AG08395 (cell line): ENCODE results near the gene CLN5.
"Not testable (repeated sequence)": the region's sequence is repeated elsewhere in the genome, so short reads cannot be mapped to it uniquely, and the experiment has no call there.

Experiments
- DNase-seq: peaks from one replicate; pipeline ENCODE4 v3.0.0; 2012; ENCODE audit warnings: mixed read lengths, low spot score

CLN5 gene

DNA sequence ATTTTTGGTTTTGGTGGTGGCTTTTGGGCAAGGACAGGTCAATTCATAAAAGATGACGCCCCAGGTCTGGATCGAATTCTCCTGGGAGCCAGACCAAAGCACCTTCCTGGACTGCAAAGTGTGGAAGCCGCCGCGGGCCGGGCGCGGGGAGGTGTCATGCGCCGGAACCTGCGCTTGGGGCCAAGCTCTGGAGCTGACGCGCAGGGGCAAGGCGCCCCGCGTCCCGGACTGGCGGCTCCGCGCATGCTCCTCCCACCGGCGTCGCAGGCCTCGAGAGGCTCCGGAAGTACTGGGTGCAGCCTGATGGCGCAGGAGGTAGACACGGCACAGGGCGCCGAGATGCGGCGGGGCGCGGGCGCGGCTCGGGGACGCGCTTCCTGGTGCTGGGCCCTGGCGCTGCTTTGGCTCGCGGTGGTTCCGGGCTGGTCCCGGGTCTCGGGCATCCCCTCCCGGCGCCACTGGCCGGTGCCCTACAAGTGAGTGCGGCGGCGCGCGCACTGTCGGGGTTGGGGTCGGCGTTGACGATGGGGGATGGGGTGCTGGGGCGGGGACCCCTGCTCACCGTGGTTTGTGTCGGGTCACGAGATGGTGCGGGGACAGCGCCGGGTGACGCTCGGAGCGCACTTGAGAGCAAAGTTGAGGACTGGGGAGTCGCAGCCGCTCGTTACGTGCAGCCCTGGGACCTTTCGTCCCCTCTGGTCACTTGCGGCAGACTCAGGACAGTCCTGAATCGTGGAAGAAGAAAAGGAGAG lies at the start of gene CLN5:
Gene CLN5, plus strand, starts transcription at position 286 of the 752 bp plus-strand sequence. Its CDS starts 18 bp downstream, at position 304.
- DNase-seq = peak; percentile 97

DNA sequence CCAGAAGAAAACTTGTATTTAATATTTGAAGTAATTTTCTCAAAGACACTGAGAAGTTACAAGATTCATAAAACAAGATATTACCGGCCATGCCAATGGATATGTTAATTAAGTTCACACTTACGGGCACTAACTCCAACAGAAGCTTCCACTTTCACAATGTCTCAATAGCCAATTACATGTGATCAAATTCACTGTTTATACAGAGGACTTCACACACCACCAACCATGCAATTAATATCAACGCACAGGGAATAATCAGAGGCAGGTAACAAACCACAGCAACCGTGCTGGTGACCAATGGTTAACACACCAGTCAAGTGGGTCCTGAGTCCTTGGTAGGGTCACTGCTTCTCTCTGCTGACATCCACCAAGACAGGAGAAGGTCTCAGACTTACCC lies 49.5 kb upstream of the CLN5 start:
- no peak for DNase-seq

DNA sequence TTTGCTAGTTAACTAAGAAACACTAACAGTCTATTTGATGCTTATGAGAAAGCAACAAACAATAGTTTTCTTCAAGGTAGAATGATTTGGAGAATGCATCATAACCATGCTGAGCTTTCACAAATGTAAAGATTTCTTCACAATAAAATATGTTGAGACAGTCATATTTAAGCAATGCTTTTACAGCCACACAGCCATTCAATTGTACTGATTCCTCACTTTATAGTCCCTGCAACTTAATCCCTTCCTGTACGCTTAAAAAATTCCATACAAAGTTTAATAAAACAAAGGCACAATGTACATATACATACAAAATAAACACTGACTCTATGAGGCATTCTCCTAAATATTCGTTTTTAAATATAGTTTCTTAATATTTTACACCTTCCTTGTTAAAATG lies 48.2 kb upstream of the CLN5 start:
- DNase-seq = no peak

DNA sequence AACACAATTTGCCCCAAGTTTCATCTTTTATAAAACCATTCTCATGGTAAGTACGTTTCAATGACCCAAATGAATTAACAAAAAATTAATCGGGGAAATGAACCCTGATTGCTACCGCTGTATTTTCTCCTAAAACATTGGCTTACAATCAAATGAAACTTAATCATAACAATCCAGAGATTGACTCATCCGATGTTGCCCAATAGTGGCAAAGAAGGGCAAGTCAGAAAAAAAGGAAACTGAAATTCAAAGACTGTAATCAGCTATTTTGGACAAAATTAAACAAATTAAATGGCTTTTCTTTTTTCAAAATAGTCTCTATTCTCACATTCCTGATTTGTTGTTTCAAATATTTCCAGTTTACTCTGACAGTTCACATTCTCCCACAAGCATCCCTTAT lies 47.4 kb upstream of the CLN5 start:
- DNase-seq = peak; percentile 66

DNA sequence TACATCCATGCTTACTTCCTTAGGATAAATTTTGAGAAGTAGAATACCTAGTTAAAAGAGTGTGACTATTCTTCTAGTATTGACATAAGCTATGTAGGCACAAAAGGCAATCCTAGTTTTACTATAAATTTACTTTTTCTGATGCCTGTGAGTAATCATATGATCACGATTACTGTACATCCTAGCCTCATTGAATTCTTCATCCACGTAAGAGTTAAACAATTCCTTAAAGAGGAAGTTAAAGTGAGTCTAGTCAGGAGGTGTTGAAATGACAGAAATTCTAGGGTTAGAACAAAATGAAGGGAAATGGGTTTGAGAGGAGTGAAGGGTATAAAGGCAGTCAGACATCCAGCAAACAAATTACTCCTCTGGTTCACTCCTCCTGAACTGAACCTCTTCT lies 43.7 kb upstream of the CLN5 start, which contains the start of gene ACOD1:
Gene ACOD1, plus strand, starts transcription at position 363 of the 400 bp plus-strand sequence. CDS start 48 bp downstream, outside the sequence.
- no peak for DNase-seq

DNA sequence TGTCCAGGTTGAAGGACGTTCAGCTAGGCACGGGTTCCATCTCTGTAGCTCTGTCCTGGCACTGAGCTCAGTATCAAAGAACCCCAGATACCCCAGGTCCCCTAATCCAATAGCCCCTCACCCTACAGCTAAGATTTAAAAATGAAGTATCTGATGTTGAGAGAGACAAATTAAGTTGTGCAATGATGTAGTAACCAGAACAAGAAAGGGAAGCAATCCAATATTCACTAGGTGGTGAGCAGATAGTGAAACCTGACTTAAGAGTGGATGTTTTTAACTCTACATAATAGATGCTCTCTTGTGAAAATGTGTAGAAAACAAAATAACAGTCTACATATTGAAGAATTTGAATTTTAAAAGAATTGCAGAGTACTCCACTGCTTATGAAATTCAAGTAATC lies 41.8 kb upstream of the CLN5 start:
- no peak for DNase-seq

DNA sequence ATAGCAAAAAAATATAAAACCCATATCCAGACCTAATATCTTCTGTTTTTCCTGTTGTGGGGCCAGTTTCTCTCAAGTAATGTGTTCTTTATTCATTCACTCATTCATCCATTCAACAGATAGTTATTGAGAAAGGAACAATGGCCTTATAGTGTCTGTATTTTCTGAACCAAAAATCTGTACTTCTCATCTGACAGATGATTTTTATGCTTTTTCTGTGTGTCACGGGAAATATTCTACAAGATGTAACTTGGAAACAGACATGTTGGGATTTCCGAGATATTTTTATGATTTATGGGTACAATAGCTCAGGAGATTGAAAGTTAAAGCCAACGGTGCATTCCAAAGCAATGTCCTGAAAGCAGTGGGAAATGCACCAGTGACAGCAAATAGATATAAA lies 37.9 kb upstream of the CLN5 start:
- DNase-seq = no peak

DNA sequence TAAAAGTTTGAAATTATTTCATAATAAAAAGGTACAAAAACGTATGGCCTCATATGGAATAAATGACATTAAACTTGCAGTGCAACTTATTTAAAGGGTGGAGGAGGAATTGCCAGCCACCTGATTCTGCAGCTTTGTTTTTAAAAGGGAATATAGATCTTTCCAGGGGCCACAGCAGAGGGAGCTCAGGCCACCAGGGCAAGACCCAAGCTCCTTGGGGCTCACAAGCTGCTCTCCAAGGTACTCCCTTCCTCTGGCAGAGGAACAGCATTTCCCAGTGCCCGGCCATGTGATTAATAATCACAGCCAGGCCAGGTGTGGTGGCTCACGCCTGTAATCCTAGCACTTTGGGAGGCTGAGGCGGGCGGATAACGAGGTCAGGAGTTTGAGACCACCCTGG lies 37.3 kb upstream of the CLN5 start:
- no peak for DNase-seq

DNA sequence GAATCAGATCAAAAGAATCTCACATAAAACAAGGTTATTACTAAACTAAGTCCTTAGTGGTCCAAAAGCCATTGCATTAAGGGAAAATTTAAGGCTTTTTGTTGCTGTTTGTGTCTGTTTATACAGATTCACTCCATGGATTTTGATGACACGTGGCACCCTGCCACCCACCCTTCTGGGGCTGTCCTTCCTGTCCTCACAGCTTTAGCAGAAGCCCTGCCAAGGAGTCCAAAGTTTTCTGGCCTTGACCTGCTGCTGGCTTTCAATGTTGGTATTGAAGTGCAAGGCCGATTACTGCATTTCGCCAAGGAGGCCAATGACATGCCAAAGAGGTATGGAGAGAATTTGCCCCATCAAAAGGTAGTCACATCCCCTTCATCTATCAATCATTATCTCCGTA lies 36.7 kb upstream of the CLN5 start:
- DNase-seq = no peak

DNA sequence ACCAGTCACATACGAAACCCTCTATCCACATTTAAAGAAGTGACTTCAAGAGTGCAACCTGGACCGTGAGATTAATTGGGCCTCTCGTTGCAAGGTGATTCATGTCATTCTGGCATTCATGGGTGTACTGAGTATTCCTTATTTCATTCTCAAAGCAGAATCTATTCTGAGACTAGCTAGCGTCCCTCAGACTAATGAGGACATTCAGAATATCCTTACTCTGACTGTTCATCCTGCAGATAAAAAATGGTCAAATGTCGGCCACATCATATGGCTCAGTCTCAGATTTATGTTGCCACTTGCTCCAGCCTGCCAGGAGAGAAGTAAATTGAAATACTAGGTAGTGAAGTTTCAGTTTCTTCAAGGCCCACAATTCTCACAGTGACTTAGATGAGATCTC lies 36.2 kb upstream of the CLN5 start:
- DNase-seq = no peak

DNA sequence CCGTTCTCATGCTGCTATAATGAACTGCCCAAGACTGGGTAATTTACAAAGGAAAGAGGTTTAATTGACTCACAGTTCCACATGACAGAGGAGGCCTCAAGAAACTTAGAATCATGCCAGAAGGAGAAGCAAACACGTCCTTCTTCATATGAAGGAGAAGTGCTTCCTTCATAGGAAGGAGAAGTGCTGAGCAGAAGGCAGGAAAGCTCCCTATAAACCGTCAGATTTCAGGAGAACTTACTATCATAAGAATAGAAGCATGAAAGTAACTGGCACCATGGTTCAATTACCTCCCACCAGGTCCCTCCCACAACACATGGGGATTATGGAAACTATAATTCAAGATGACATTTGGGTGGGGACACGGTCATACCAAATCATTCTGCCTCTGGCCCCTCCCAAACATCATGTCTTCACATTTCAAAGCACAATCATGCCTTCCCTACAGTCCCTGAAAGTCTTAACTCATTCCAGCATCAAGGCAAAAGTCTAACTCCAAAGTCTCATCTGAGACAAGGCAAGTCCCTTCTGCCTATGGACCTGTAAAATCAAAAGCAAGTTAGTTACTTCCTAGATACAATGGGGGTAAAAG lies 32.9 kb upstream of the CLN5 start:
- no peak for DNase-seq

DNA sequence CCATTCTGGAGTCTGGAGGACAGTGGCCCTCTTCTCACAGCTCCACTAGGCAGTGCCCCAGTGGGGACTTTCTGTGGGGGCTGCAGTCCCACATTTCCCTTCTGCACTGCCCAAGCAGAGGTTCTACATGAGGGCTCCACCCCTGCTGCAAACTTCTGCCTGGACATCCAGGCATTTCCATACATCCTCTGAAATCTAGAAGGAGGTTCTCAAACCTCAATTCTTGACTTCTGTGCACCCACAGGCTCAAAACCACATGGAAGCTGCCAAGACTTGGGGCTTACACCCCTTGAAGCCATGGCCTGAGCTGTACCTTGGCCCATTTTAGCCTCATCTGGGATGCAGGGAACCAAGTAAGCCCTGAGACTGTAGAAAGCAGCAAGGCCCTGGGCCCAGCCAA lies 32.1 kb upstream of the CLN5 start:
- not testable (repeated sequence) for DNase-seq

DNA sequence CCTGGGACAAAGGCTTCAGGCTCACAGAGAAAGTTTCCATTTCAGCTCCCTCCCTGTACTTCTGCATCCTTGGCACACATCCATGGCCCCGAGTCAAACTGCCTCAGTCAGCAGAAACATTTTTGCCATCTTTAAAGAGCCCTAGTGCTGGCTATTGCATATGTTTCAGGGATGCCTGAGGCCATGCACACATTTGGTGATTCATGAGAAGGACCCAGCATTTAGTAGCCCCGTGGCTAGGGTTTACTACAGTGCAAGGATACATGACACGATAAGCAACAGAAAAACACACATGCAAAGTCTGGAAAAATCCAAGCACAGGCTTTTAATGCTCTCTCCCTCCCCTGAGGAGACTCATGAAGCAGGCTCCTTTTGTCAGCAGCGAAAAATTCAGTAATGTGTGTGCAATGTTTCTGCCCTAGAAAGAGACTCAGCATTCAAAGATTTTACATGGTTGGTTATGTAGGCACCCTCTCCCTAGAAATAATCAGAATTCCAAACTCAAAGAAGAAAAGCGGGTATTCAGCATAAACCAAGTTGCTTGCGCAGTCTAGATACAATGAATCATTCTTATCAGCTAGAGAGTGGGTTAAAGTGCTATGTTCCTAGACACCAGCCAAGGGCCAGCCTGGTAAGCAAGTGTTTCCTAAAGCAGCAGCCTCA lies 26.0 kb upstream of the CLN5 start:
- peak; percentile 70 for DNase-seq

DNA sequence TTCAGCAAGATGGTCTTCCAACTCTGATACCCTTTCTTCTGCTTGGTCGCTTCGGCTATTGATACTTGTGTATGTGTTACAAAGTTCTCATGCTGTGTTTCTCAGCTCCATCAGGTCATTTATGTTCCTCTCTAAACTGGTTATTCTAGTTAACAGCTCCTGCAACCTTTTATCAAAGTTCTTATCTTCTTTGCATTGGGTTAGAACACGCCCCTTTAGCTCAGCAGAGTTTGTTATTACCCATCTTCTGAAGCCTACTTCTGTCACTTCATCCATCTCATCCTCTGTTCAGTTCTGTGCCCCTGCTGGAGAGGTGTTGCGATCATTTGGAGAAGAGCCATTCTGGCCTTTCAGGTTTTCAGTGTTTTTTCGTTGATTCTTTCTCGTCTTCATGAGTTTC lies 24.9 kb upstream of the CLN5 start:
- DNase-seq = no peak

DNA sequence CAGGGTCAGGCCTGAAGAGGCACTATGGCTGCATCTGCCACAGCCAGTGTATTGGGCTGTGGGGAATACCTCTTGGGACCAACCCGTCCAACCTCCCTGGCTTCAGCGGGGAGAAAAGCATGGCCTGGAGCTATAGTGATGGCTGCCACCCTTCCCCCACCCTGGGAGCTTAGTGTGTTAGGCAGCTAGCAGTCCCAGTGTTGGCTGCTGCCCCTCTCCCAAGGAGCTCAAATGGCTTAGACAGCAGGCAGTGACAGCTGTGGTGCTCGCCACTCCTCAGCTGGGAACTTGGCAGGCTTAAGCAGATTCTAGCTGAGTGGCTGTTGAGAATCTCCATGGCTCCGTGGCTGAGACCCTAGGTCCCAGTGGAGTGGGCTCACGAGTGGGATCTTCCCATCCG lies 23.8 kb upstream of the CLN5 start:
- DNase-seq = no peak

DNA sequence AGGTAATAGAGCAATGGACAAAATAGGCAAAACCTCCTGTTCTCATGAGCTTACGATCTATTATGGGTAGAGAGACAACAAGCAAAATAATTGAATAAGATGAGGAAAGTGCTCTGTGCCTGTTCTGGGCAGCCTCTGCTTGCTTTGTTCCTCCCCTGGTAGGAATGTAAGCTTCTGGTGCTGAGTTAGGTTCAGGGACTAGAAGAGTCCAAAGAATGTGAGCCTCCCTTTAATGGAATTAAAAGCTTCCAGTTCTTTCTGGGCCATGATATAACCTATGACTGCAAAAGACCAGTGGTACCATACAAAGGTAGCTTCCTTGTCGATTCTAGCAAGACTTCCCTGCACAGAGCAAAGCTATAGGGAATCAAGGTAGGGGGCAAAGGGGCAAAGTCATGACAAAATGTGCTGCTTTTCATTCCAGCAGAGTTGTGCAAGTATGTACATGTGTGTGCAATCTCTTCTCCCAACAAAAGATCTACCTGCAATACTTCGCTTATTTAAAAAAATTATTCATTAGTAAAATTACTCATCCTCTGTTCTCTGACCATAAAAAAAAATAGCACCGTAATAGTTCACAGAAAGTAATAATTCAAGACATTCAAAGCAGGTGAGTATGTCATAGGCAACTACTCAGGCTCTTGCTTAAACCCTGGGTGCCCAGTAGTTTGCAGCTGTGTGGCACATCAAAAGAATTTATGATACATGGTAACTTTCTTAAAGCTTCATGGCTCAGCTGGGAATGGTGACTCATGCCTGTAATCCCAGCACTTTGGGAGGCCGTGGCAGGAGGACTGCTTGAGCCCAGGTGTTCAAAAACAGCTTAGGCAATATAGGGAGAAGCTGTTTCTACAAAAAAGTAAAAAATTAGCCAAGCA lies 22.2 kb upstream of the CLN5 start:
- no peak for DNase-seq

DNA sequence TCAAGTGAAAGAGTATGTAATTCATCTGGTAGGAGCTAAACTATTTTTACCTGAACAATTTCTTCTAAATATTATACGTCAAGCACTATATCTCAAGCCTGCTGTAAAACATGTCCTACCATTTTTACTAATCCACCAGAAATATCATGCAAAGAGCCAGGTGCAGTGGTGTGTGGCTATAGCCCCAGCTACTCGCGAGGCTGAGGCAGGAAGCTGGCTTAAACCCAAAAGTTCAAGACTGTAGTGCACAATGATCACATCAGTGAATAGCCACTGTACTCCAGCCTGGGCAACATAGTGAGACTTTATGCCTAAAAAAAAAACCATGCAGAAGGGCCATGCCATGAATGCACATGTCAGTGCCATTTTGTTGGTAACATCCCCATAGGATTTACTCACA lies 20.7 kb upstream of the CLN5 start:
- DNase-seq = no peak

DNA sequence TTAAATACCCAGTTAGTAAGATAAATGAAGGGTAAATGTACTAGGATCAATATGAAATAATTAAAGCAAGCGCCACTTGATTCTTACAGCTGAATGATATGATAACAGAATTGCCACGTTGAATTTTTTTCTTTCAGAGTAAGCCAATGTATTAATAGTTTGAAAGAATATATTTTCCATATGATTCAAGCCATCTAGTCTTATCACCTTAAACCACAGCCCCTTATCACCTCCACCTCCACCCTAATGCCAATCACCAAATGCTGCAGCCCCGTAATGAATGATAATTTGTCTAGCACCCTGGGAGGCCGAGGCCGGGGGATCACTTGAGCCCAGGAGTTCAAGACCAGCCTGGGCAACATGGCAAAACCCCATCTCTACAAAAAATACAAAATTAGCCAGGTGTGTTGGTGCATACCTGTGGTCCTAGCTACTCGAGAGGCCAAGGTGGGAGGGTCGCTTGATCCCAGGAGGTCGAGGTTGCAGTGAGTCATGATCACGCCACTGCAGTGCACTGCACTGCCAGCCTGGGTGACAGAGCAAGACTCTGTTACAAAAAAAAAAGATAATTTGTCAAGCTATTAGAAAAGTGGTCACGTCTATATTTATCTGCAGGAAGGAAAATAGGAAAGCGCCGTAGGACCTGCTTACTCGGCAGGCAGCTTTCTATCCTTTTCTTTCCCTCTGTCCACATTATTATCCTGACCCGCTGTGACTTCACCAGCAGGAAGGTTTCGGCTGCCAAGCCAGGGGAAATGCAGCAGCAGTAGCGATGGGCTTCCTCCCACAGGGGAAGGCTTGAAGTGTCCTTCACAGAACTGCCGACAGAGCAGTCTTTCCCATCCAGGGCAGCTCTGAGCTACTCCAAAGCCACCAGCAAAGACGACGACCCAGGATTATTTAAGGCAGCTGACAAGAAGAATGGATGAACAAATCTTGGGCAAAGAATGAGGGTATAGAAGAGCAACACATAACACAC lies 19.7 kb upstream of the CLN5 start:
- no peak for DNase-seq

DNA sequence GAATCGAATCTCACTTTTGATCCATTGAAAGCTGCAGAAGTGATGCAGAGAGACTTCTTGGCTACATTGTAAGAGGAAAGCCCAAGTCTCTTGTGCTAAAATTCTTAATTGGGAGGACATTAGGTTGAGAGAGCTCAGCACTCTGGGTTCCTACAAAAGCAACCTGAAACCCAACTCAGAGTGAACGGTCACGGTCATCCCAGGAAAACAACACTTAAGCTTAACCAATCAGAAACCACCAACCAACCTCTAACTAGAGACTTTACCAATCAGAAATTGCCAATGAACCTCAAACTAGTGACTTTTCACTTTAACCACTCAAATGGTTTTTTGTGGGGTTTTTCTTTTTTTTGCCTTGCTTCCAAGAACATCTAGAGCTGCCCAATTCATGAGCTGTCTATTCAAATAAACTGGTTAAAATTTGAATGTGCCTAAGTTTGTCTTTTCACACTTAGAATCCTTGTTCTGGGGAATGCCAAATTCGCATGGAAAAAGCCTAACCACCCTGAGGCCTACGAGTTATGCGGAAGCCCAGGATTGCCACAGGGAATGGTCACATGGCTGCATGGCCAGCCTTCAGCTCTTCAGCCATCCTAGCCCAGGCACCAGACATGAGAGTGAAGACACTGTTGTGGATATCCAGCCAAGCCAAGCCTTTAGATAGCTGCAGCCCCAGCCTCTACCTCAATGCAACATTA lies 17.8 kb upstream of the CLN5 start:
- no peak for DNase-seq

DNA sequence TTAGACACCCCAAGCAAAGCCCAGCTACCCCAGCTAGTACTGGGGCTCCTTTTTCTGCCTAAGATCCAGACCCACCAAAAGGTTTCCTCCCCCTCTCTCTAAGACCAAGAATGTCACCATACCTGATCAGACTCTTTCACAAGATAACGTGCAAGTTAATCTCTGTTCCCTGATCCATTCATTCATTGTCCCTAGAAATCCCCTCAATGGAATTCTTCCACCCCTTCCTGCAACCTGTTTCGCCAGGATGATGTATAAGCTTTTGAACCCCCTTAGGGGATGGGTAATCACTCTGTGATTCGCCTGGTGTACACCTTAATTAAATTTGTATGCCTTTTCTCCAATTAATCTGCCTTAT lies 17.3 kb upstream of the CLN5 start:
- DNase-seq = no peak

DNA sequence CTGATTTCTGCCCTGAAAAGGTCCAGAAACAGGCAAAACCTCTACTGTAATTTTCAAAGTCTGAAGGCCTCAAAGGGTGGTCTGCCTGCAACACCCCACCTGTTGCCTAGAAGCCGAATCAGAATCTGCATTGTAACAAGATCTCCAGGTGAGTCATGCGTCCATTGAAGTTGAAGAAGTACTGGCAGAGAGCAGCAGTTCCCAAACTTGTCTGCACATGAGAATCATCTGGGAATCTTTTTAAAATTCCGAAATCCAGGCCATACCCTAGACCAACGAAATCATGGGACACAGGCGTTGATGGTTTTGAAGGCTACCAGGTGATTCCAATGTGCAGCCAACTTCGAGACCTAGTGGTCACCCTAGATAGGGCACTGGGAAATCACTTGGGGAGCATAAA lies 16.0 kb upstream of the CLN5 start:
- DNase-seq = no peak
